Effector memory CD4-positive, alpha-beta T cell (primary cell): ENCODE data around the gene CELF3.
"Not testable (repeated sequence)": the region's sequence is repeated elsewhere in the genome, so short reads cannot be mapped to it uniquely, and the experiment has no call there.

Experiments
- DNase-seq, 3 donors: peaks; one replicate each; pipeline ENCODE4 v3.0.0-alpha.2; 2020
- H3K27ac ChIP-seq: 2 replicates; pipeline ENCODE4 v1.7.0; 2013; ENCODE audit warnings: mild to moderate bottlenecking, low read length, moderate library complexity; ENCODE audit not compliant: insufficient read depth, poor library complexity, severe bottlenecking
- H3K27me3 ChIP-seq: replicated peaks from 2 replicates; pipeline ENCODE4 v1.7.0; 2013; ENCODE audit warnings: mild to moderate bottlenecking, low read length; ENCODE audit not compliant: insufficient read depth, control insufficient read depth, poor library complexity, severe bottlenecking
- H3K36me3 ChIP-seq: 2 replicates; pipeline ENCODE4 v1.7.0; 2013; ENCODE audit warnings: mild to moderate bottlenecking, low read length, moderate library complexity; ENCODE audit not compliant: control insufficient read depth, insufficient read depth
- H3K4me1 ChIP-seq: 2 replicates; pipeline ENCODE4 v1.7.0; 2013; ENCODE audit warnings: low read length, mild to moderate bottlenecking; ENCODE audit not compliant: control insufficient read depth, insufficient read depth, poor library complexity, severe bottlenecking
- H3K4me3 ChIP-seq: 2 replicates; pipeline ENCODE4 v1.7.0; 2013; ENCODE audit warnings: low read length, low read depth, mild to moderate bottlenecking; ENCODE audit not compliant: insufficient read depth, poor library complexity, severe bottlenecking
- H3K9me3 ChIP-seq: 2 replicates; pipeline ENCODE4 v1.7.0; 2013; ENCODE audit warnings: mild to moderate bottlenecking, low read length, moderate library complexity; ENCODE audit not compliant: control insufficient read depth

Gene CELF3

GRCh38 chr1:151737026-151737425, 20.4 kb upstream of the CELF3 start:
- H3K9me3 ChIP-seq, result peaks cover 5% of the 10 kb centered on the region
- H3K4me1 ChIP-seq, result no peaks in the 10 kb centered on the region
- H3K4me3 ChIP-seq, result no peak overlapping the region
- DNase-seq, result no peak
- no peaks in the 10 kb centered on the region for H3K27me3 ChIP-seq
- no peak overlapping the region for H3K27ac ChIP-seq
- H3K36me3 ChIP-seq, result no peaks in the 10 kb centered on the region

DNA sequence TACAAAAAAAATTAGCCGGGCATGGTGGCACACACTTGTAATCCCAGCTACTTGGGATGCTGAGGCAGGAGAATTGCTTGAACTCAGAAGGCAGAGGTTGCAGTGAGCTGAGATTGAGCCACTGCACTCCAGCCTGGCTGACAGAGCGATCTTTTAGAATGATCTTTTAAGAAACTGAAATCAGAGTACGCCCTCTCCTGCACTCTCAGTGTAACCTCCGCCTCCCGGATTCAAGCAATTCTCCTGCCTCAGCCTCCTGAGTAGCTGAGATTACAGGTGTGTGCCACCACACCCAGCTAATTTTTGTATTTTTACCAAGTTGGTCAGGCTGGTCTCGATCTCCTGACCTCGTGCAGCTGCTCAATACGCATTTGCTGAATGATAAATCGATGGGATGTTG, 17.4 kb upstream of the CELF3 start:
- H3K27me3 ChIP-seq, H3K27ac ChIP-seq, H3K9me3 ChIP-seq, H3K36me3 ChIP-seq, H3K4me1 ChIP-seq, DNase-seq, H3K4me3 ChIP-seq: not testable (repeated sequence)

- no peak for DNase-seq
- no peaks in the 10 kb centered on the region for H3K4me1 ChIP-seq
- H3K36me3 ChIP-seq, result no peaks in the 10 kb centered on the region
- no peak overlapping the region for H3K27ac ChIP-seq
- H3K27me3 ChIP-seq, result peaks cover 7% of the 10 kb centered on the region
- peaks cover 5% of the 10 kb centered on the region for H3K9me3 ChIP-seq
- no peak overlapping the region for H3K4me3 ChIP-seq
These were observed 16.5 kb upstream of the CELF3 start for GRCh38 chr1:151733126-151733525.

- DNase-seq, result no peak
- Histone ChIP-seq H3K9me3 (no peaks in the 10 kb centered on the region), H3K4me3 (no peak overlapping the region), H3K27me3 (peaks cover 10% of the 10 kb centered on the region), H3K36me3 (no peaks in the 10 kb centered on the region), H3K27ac (no peak overlapping the region), H3K4me1 (no peaks in the 10 kb centered on the region)
These were observed 13.3 kb upstream of the CELF3 start for GRCh38 chr1:151729966-151730291.

DNA sequence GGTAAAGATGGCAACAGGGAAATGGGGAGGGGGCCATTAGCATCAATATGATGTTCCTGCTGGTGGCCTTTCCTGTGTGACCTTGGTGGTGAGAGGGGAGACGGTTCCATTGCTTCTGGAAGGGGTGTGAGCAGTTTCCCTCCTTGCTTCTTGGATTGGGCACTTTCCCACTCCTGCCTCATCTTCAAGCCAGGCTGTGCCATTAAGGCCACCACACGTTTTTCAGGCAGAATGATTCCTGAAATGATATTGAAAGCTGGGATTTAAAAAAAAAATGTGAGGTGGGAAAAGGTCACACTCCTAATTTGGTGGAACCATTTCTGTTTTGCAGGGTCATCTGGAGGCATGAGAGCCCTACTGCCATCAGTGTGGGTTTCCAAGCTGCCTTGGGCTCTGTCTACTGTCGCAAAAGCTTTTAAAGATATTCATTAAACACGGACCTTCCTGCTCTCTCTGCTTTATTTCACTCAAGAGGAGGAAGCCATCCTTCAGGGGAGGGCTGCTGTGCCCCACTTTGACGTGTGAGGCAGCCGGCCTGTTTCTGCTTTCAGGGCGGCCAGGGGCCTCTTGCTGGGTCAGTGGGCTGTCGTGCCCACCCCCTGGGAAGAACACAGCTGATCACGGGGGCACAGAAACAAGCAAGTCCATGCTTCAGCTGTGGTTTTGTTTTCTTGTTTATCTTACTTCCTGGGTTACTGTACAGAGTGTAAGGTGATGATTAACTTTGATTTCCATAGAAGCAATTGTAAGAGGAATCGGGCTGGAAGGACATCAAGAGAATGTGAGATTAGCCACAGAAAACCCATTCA, 12.8 kb upstream of the CELF3 start:
- H3K9me3 ChIP-seq, result no peaks in the 10 kb centered on the region
- no peaks in the 10 kb centered on the region for H3K4me1 ChIP-seq
- DNase-seq, result no peak
- no peak overlapping the region for H3K27ac ChIP-seq
- no peak overlapping the region for H3K4me3 ChIP-seq
- H3K27me3 ChIP-seq, result peaks cover 10% of the 10 kb centered on the region
- no peaks in the 10 kb centered on the region for H3K36me3 ChIP-seq

- no peak for DNase-seq
These were observed 11.8 kb upstream of the CELF3 start for GRCh38 chr1:151728151-151729054.

GRCh38 chr1:151723726-151724370, 7.2 kb upstream of the CELF3 start:
- Histone ChIP-seq H3K36me3 (no peaks in the 10 kb centered on the region), H3K27me3 (peaks cover 11% of the 10 kb centered on the region), H3K4me3 (no peak overlapping the region), H3K27ac (no peak overlapping the region), H3K9me3 (no peaks in the 10 kb centered on the region), H3K4me1 (peaks cover 9% of the 10 kb centered on the region)
- DNase-seq, result no peak

More at GRCh38 chr1:151728151-151729054, 11.8 kb upstream of the CELF3 start:
- no peaks in the 10 kb centered on the region for H3K4me1 ChIP-seq
- no peaks in the 10 kb centered on the region for H3K36me3 ChIP-seq
- no peak overlapping the region for H3K4me3 ChIP-seq
- no peaks in the 10 kb centered on the region for H3K9me3 ChIP-seq
- H3K27ac ChIP-seq, result no peak overlapping the region
- peaks cover 10% of the 10 kb centered on the region for H3K27me3 ChIP-seq

- Histone ChIP-seq H3K27ac (no peak overlapping the region), H3K9me3 (no peaks in the 10 kb centered on the region), H3K4me3 (peak overlapping the region; percentile 50), H3K27me3 (peaks cover 11% of the 10 kb centered on the region), H3K36me3 (no peaks in the 10 kb centered on the region), H3K4me1 (peaks cover 9% of the 10 kb centered on the region)
- no peak for DNase-seq
These were observed 5.3 kb upstream of the CELF3 start for GRCh38 chr1:151721788-151722510.

GRCh38 chr1:151720974-151721787, 4.6 kb upstream of the CELF3 start, which contains the start of gene RIIAD1:
Gene RIIAD1, plus strand, starts transcription at chr1:151721522. Its CDS starts 15 bp downstream, at chr1:151721537.
- Histone ChIP-seq H3K4me3 (peak within 1 kb of the TSS; percentile 50), H3K27ac (no peak within 1 kb of the TSS), H3K4me1 (peaks cover 14% of the 10 kb centered on the region), H3K9me3 (no peaks in the 10 kb centered on the region), H3K27me3 (peaks cover 13% of the 10 kb centered on the region), H3K36me3 (no peaks in the 10 kb centered on the region)
- peak in 1 of 3 donors; percentile 18 for DNase-seq
